Fibroblast of villous mesenchyme (primary cell): ENCODE results near the gene WARS2. TPM values are rescaled to one million over a fixed set of nuclear protein-coding genes. Genes with fewer than 3 reads are reported as not detected.
A peak's percentile ranks its signal among the peaks of the same experiment; 100 is the strongest.

Source experiments
- DNase-seq: peaks from one replicate; pipeline ENCODE4 v3.0.0-alpha.2; 2010; ENCODE audit warnings: low read depth
- H3K4me3 ChIP-seq: 2 replicates; pipeline ENCODE4 v1.5.1; 2011; ENCODE audit warnings: low read depth, mild to moderate bottlenecking, low read length
- total RNA-seq: library from RNA; depleted of rRNA; stranded (reverse); fragments of >200 nt; gene quantifications from 2 replicates; pipeline ENCODE4 v1.2.3, GENCODE V29; 2012
- TF ChIP-seq, protein P1 (sequence below): IDR thresholded peaks from 2 replicates; pipeline ENCODE4 v1.5.1; 2012; ENCODE audit warnings: low read depth, mild to moderate bottlenecking, low read length; ENCODE audit not compliant: insufficient read depth

The WARS2 gene
- total RNA-seq, 1 donor = 20.3 TPM

DNA sequence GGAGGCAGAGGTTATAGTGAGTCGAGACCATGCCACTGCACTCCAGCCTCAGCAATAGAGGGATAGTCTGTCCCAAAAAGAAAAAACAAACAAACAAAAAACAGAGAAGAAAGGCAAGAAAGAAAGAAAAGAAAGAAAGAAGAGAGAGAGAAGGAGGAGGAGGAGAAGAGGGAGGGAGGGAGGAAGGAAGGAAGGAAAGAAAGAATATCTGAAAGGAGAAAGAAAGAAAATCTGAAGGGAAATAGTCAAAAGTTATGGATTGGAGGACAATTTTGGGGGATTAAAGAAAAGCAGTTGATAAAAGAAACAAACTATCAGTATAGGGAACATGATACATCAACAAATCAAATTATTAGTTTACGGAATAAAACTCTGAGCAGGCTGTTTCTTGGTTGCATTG is 84.9 kb downstream of the WARS2 start:
- TF ChIP-seq, protein P1, sequence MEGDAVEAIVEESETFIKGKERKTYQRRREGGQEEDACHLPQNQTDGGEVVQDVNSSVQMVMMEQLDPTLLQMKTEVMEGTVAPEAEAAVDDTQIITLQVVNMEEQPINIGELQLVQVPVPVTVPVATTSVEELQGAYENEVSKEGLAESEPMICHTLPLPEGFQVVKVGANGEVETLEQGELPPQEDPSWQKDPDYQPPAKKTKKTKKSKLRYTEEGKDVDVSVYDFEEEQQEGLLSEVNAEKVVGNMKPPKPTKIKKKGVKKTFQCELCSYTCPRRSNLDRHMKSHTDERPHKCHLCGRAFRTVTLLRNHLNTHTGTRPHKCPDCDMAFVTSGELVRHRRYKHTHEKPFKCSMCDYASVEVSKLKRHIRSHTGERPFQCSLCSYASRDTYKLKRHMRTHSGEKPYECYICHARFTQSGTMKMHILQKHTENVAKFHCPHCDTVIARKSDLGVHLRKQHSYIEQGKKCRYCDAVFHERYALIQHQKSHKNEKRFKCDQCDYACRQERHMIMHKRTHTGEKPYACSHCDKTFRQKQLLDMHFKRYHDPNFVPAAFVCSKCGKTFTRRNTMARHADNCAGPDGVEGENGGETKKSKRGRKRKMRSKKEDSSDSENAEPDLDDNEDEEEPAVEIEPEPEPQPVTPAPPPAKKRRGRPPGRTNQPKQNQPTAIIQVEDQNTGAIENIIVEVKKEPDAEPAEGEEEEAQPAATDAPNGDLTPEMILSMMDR = no peak
- no peak overlapping the region for H3K4me3 ChIP-seq
- DNase-seq = no peak

DNA sequence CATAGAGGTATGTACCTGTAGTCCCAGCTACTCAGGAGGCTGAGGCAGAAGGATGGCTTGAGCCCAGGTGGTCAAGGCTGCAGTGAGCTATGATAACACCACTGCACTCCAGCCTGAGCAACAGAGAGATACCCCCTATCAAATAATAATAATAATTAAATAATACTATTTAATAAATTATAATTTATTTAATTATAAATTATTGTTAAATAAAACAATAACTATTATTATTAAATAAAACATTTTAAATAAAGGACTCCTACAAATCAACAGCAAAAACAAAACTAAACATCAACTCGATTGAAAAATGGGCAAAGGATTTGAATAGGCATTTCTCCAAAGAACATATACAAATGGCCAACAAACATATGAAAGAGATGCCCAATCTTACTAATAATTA is 86.5 kb downstream of the WARS2 start:
- H3K4me3 ChIP-seq = no peak overlapping the region
- no peak for DNase-seq
- TF ChIP-seq, protein P1 = no peak

DNA sequence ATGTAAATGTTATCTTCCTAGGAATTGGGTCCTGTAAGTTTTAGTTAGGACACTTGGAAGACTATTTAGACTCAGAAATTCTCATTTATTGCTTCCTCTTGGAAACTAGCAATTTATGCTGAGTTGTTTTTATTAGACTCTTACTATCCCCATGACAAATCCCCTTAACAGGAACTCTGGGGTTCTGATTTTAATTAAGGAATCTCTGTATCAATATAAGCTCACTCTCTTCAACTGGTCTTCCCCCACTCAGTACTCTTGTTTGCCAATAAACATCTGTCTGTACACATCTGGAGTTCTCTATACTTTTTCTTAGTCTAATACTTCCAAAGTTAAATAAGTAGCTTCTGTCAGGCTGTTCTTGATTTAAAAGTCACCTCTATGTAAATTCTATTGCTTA is 88.2 kb downstream of the WARS2 start:
- TF ChIP-seq, protein P1 = no peak
- no peak overlapping the region for H3K4me3 ChIP-seq

GRCh38 chr1:119048624-119049404 is 91.6 kb downstream of the WARS2 start:
- TF ChIP-seq, protein P1 = no peak
- H3K4me3 ChIP-seq = no peak overlapping the region
- DNase-seq = no peak

More for the DNA sequence above, 88.2 kb downstream of the WARS2 start:
- no peak for DNase-seq

DNA sequence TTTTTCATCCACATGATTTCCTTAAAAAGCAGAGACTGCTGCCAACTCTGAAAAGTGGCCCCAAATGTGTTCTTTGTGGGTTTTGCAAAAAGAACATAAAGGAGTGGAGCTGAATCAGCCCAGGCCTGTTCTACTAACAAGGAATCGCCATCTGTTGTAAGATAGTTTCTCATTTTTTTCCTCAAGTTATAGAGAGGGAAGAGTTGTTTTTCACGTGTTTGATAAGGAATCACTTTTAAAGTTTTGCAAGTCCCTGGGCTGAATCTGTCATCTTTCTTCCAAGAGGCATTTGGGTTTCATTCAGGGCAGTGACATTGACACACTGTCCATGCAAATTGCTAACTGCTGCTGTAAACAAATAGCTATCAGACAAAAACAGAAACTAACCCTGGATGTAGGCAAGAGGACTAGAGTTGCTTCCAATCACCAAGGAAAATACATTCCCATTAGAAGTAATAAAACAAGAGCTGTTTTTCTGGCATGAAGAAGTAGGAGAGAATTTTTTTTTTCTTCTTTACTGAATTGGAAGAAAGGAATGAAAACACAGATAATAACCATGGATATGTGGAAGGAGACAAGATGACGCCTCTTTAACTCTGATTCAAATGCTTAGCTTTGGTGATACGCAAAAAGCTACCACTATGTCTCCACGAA is 93.5 kb downstream of the WARS2 start:
- DNase-seq = peak; percentile 81
- H3K4me3 ChIP-seq = no peak overlapping the region
- TF ChIP-seq, protein P1 = no peak

GRCh38 chr1:119046429-119046784 is 94.0 kb downstream of the WARS2 start:
- DNase-seq = no peak
- TF ChIP-seq, protein P1 = no peak
- H3K4me3 ChIP-seq = no peak overlapping the region
